Fibroblast of the conjunctiva (primary cell): Measurements from ENCODE around the gene UXS1.

Experiments
- DNase-seq: peaks from one replicate; pipeline ENCODE4 v3.0.0-alpha.2; 2010; ENCODE audit warnings: low read depth

UXS1 gene

DNA sequence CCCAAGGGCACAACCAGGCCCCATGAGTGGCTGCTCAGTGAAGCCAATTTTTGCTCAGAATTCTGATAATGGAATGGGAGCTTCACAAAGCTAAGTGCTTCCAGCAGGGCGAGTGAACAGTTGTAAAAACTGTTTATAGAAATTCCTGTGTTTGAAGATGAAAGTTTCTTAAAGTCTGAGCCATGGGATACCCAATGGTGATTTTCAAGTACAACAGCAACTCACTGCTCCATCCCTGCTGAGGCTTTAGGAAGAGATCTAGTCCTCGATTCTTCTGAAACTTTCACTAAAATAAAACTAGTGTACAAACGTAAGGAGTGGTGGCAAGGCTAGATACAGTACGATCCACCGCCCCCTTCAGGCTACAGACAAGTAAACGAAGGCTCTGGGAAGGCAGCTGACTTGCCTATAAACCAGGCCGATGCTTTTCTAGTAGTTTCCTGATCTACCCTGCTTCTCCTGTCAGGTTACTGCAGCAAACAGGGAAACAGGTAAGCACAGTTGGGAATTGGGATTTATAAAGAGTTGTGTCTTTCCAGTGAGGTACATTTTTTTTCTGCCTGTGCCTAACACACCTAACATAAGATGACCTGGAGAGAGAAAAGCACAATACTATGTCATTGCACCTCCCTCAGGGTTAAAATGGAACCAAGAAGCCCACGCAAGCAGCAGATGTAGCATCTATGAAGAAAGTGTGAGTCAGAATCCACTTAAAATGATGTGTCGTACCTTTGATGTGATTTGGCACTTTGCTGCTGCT lies 108.7 kb downstream of the UXS1 start:
- peak; percentile 18 for DNase-seq

GRCh38 chr2:106080959-106081358 lies 113.1 kb downstream of the UXS1 start:
- no peak for DNase-seq

DNA sequence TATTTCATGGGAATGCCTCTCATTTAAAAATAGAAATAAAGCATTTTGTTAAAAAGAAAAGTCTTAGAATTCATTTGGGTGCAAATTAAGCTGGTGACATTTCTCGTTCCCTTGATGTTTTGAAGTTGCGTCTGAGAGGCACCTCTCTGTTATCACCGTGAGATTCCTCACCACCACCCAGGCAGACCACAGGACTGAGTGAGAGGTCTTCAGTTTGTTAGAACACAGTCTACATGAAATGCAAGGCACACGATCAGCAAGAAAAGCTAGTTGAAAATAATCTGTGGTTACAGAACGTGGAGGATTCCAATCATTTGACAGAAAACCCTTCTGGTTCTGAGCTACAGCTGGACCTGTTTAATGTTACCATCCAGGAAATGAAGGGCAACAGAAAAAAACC lies 116.0 kb downstream of the UXS1 start:
- DNase-seq = no peak

DNA sequence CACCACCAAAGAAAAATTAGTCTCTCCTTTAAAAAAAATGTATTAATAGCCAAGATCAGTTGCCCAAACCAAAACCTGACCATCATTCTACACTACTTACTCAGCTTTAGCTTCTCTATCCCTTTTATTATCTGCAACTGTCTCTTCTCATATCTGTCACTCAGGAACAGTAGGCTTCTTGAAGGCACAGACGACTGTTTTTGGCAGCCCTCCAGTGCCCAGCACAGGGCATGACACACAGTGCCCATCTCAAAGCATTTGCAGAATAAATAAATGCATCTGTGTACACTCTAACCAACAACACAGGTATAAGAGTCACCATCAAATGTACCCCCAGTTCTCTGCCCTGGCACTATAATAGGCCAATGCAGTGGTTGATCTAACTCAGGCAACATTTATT lies 117.2 kb downstream of the UXS1 start:
- no peak for DNase-seq

DNA sequence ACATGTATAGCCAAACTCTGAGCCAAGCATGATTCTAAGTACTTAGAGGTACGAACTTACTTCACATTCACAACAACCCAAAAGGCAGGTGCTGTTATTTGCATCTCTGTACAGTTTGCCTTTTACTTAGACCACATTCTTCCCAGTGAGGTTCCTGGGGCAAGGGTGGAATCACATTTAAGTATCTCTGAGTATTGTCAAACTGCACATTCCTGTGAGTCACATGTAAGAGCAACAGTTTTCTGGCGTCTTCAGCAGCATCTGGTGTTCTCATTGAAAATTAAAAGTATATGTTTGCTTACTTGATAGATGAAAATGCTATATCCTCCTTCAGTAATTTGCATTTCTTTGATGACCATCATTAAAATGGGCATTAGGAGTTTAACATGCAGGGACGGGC lies 119.1 kb downstream of the UXS1 start:
- no peak for DNase-seq

DNA sequence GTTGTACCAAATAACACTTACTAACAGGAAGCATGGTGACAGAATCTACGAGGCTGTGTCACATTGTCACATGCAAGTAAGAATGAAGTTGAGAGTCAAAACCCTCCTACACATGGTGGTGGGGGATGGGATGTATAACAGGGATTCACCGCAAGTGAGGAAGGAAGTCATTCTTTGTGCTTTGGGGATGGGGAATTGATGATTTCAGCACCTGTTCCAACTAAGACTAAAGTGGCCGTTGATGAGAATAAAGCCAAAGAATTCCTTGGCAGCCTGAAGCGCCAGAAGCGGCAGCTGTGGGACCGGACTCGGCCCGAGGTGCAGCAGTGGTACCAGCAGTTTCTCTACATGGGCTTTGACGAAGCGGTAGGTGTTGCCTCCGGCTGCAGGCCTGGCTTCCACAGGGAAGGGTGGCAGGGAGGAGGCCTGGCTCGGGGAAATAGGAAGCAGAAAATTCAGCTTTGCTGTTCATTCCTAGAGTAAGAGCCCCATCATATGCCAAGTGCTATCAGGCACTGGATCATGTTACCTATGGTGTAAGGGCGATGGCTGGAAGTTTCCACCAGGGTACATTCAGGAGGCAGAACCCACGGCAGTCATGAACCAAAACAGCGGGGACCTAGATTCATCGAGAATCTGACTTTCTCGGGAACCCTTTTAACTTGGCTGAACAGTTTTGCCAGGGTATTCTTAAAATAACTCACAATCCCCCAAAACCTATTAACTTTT lies 120.3 kb downstream of the UXS1 start:
- no peak for DNase-seq

DNA sequence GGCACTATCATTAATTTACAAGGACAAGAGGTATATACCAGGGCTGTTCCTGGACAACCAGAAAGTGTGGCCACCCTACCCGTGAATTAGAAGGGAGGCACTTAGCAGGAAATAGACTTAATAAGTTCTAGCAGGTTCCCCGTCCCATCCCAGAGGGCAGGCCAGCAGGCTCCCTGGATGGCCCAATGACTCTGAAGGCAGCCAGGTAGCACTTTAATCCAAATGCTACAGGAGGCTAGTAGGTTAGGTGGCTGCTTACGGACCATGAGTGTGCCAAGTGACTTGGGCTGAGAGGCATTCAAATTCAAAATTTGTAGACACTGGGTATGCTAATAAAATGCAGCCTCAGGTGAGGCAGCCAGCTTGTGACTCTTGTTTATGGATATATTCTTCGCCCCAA lies 123.9 kb downstream of the UXS1 start:
- no peak for DNase-seq

DNA sequence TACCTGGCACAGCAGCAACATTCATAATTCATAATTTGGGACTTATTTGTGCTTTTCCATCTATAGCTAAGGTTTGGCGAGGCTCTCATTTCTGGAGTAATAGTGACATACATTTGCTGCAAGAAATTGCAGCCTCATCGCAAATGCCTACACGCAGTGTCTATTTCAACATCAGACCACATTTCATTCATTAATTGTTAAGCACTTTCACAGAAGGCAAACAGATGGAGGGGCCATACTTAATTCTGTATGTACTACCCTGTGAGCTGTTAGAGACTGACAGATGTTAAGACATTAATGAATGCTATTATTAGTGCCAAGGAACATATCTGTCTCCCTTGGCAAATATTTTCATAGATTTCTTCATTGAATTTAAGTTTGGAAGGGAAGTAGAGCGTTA lies 125.7 kb downstream of the UXS1 start:
- peak; percentile 9 for DNase-seq

DNA sequence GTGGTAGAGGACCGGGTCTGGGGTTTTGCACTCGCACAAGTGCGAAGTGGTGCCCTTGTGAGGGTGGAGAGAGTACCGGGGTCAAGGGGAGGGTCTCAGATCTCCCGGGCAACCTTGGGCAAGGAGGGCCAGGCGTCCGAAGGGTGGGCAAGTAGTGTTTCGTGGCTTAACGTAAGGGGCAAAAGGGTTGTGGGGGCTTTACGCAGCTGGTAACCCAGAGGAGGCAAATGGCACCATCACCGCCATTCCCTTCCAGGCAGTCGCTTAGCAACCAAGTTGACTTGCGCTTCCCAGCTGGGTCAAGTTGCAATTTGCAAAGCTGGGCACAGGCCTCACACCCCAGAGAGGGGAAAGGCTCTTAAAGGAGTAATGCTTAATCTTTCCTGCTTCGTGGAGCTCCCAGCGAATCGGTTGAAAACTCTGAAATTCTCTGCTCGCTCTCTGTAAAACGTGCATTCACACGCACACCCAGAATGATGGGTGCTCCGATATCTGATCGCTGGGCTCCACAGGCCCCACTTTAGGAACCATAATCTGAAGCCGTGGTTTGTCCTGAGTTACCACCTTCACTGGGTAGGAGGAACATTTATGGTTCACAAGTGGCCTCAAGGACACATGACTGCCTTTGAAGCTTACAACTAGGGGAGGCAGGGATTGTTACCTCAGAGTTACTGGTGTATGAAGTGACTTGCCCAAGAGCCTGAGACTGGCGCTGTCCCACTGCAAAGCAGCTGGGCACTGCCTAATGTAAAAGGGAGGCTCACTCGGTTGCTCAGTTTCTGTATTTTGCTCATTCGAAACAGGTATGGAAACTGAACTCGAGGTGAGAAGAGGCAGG lies 127.9 kb downstream of the UXS1 start:
- no peak for DNase-seq

DNA sequence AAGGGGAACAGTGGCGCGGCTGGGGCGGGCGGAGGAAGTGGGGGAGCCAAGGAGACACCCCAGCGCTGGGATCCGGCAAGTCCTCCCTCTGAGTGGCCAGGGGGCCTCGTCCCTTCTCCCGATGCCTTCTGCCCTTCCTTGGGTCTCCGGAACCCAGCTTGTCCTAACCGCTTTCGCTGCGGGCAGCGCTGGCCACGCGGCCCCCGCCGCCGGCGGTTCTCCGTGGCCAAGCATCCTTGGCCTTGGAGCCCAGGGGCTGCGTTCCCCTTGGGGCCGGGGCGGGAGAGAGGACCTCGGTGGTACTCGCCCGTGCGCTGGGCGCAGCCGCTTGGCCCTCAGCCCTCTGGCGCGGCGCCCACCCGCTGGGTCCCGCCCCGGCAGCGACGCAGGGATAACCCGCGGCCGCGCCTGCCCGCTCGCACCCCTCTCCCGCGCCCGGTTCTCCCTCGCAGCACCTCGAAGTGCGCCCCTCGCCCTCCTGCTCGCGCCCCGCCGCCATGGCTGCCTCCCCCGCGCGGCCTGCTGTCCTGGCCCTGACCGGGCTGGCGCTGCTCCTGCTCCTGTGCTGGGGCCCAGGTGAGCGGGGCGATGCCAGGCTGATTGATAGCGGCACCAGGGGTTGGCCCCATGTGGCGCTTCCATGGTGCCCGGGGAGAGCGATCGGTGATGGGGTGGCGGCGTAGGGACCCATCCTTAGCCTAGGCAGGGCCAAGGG lies 128.7 kb downstream of the UXS1 start:
- no peak for DNase-seq

GRCh38 chr2:106063181-106063580 lies 130.9 kb downstream of the UXS1 start:
- DNase-seq = no peak

DNA sequence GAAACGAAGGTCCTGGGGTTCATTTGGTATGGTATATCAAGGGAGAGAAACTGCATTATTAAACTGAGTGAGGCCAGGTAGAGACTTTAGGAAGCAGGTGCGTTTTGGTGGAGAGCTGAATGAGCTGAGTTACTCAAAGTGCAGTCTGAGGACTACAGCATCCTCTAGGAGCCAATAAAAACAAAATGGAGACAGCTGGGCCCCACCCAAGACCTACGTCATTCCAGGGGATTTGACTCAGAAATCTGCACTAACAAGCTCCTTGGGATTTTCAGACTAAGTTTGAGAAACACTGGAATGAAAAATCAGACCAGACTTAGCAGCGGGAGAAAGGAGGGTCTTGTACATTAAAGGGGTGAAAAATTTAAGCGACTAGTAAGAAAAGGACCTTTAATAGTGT lies 131.5 kb downstream of the UXS1 start:
- DNase-seq = peak; percentile 14

GRCh38 chr2:106061611-106062349 lies 132.3 kb downstream of the UXS1 start:
- no peak for DNase-seq

DNA sequence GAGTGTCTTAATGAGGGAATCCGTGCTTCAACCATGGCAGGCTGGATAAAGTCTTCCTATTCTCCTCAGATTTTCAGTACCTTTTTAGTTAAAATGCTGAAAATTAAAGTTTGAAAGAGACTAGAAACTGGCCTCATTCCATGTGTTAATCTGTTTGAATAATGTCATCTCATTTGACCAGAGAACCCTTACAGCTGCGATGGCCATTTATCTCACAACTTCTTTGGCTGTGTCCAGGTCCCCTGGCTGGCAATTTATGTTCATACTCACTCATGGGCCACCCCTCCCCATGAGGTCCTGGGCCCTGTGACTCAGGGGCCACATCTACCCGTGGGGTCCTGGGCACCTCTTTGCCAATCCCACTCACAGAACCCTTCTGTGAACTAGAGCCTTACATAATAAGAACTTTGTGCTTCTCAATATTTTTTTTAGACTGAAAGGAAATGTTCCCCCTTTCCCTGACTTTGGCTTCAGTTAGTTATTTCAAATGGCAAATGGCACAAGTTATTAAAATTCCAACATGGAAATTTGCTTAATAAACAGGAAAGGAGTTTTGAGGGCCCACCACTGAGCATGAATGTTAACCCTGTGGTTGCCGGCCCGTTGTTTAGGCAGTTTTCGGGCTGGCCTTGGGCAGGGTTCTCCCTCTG lies 134.6 kb downstream of the UXS1 start:
- no peak for DNase-seq

DNA sequence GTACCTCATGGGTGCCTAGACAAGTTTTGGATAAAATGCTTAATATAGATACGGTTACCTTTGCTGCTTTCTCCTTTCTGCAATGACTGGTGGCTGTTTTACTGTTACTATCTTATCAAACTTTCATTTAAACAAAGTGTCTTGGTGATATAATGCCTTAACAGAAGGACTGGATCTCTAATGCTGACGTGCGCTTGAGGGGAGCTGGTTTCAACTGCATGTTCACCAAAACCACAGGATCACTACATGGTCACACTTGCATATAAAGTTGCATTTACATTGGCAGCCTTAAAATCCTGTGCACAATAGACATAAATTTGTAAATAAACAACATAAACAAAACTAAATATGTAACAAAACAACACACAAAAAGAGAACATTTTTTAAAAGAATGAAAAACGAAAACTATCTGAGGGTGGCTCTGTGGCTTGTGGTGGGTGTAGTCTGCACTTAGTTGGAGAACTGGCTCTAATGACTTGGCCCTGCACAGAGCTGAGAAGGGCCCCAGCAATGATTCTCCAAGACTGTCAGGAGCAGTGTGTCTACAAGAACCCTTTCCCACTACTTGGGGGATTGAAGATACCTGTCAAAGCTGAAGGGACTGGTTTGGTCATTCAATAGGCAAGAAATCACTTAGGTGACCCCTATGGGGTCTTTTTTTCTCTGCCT lies 135.5 kb downstream of the UXS1 start:
- DNase-seq = no peak

- no peak for DNase-seq
These were observed 136.9 kb downstream of the UXS1 start for GRCh38 chr2:106057206-106057605.

DNA sequence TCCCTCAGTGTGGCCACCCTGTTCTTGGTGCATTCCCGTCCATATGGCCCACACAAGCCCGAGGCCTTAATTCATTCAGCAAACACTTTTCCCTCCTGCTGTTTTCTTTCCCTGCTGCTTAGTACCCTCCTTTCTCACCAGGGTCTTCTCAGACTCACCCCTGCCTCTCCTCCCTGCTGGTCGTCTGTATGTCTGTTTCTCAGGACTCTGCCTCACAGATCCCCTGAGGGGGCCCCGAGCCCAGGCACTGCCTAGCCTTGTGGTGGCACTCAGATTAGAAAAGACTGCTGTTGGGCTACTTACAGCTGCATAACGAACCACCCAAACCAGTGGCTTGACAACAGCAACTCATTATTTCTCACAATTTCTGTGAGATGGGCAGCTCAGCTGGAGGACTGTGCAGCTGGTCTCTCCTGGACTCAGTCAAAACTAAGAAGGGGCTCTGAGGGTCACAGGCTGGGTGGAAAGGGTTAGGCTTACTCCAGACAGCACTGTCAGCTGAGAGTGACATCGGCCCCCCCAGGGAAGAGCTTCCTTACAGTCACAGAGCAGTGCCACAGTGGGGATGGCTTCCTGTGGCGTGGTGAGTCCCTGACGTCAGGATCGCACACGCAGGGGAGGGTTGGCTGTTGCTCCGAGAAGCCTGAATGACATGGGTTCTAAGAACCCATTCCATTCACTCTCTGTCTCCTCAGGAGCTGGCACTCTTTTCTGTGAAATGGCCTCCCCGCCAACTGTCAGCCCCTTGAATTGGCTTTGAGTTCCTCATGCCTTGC lies 139.0 kb downstream of the UXS1 start:
- DNase-seq = no peak

DNA sequence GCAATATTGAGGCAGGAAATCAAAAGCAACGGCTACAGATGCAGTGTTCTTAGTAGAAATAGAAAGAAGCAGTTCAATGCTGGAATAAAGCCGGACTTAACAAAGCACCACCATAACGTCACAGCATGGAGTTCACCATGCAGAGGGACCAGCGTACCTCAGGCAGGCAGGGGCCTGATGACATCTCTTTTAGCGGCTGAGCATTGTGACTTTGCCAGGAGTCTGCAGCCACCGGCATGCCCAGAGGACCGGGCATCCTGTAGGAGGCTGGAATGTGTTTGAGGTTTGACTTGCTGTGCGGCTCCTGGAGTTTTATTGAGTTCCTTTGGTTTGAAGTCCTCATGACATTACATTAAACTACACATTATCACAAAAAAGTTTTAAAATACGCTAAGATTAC lies 139.8 kb downstream of the UXS1 start:
- no peak for DNase-seq

GRCh38 chr2:106053581-106053980 lies 140.5 kb downstream of the UXS1 start:
- DNase-seq = no peak

DNA sequence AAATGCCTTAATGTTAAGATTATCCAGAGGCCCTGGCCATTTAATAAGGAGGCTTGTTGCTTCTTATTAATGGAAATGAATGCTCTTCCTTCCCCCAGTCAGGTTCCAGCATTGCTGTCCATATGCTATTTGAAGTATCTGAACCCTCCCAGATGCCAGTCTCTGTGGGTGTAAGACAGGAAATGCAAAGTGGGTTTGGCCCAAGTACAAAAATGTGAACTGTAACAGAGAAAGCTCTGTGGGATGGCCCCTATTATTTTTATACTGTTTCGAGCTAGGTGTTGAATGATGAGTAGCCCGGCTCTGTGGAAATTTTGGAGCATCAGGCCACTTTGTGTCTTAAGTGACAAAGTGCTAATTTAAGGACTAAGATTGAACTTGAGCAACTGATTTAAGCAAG lies 141.0 kb downstream of the UXS1 start:
- DNase-seq = no peak
